ENCODE data around the gene COL5A1.

COL5A1 gene

DNA sequence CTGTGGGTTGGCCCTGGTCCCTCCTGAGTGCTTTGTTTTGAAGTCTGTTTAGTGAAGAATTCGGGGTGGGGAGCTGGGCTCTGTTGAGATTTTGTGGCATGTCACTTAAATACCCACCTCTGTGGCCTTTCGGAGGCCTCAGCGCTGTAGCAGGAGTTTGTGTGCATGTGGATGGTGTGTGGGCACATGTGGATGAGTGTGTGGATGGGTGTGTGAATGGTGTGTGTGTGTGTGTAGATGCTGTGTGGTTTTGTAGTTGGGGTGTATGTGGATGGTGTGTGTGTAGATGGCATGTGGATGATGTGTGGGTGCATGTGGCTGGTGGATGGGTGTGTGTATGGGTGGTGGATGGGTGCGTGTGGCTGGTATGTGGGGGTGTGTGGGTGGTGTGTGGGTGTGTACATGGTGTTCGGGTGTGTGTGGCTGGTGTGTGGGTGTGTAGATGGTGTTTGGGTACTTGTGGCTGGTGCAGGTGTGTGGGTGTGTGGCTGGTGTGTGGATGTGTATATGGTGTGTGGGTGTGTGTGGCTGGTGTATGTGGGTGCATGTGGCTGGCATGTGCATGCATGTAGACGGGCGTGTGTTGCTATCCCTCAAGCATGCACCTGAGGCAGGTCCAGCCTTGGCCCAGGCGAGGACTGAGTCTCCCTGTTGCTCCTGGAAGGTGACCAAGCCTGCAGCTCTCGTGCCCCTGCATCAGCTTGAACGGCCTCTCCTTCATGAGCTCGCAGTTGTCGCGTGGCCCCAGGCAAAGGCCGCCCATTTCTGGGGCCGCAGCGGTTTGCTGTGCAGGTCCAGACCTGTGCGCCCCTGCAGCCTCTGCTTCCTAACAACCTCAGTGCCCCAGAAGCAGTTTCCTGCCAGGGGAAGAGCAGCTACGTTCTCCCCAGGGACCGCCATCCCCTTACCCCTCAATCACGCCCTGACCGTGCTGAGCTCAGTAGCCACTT is 185.0 kb downstream of the COL5A1 start:
- no peak for DNase-seq

DNA sequence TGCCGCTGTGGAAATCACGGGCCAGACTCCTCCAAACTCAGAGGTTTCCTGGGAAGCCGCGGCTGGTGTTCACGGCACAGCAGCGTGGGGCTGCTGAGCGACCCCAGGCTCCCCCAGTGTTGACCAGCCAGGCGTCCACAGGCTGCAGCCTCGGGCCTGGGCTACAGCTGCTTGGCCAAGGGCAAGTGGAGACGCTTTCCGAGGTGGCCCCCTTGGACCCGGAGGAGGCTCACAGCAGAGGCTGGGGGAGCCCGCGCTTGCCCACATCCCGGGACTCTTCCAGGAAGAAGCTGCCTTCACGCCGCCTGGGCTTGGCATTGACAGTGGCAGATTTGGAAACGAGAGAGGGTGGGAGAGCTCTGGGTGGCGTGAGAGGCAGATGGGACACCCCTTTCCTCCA is 186.0 kb downstream of the COL5A1 start:
- DNase-seq: no peak

DNA sequence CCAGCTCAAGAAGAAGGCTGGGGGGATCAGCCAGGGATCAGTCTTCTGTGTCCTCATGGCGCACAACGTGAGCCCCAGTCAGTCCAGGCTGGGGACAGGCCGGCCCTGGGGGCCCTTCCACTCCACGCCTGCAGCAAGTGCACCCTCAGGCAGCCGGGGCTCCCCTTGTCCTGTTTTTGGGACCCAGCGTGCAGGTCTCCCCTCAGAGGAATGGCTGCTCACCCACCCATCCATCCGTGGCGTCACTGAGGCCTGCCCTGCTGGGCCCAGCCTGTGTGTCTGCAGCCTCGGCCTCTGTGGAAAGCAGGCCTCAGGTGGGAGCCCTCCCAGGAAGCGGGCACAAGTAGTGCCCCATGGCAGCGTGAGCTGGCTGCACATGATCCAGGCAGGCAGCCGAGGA is 186.4 kb downstream of the COL5A1 start:
- DNase-seq: no peak

DNA sequence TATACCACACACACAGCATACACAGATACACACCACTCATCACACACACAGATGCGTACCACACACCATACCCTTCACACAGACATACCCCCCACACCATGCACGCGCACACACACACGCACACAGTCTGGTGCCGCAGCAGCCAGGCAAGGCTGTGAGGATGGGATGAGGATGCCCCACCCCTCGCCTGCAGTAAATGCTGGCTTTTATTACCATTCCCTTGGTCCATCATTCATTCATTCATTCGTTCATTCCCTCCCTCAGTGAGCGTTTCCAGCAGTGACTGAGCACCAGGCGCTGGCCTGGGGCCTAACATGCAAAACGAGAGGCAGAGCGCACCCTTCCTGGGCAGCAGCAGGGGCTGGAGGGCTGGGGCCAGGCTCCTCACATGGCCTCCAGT is 187.3 kb downstream of the COL5A1 start:
- no peak for DNase-seq

DNA sequence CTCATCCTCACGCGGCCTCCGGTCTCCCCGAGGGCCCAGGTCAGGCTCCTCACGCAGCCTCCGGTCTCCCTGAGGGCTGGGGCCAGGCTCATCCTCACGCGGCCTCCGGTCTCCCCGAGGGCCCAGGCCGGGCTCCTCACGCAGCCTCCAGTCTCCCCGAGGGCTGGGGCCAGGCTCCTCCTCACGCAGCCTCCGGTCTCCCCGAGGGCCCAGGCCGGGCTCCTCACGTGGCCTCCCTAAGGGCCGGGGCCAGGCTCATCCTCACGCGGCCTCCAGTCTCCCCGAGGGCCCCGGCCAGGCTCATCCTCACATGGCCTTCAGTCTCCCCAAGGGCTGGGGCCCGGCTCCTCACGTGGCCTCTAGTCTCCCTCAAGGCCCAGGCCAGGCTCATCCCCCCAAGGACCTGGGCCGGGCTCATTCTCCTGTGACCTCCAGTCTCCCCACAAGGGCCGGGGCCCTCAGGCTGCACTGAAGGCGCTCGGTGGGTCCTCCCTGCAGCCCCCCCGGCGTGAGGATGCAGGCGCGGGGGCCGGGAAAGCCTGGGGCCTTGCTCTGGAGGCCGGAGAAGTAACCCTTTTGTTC is 187.8 kb downstream of the COL5A1 start:
- no peak for DNase-seq

DNA sequence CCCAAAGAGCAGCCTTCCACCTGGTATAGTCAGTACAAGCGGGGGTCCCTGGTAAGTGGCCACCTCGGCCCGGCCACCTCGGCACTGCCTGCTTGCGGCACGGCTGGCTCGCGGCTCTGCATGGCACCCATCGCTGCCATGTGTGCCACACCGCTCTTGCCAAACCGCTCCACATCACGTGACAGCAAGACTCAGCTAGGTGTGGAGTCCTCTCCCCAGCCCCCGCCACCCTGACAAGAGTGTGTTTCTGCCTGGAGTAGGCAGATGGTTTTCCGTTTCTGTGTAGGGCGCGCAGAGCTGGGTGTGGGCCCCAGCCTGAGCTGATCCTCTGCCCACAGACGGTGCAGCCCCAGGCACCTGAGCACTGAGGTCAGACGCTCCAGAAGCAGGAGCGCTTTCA is 188.5 kb downstream of the COL5A1 start:
- no peak for DNase-seq

DNA sequence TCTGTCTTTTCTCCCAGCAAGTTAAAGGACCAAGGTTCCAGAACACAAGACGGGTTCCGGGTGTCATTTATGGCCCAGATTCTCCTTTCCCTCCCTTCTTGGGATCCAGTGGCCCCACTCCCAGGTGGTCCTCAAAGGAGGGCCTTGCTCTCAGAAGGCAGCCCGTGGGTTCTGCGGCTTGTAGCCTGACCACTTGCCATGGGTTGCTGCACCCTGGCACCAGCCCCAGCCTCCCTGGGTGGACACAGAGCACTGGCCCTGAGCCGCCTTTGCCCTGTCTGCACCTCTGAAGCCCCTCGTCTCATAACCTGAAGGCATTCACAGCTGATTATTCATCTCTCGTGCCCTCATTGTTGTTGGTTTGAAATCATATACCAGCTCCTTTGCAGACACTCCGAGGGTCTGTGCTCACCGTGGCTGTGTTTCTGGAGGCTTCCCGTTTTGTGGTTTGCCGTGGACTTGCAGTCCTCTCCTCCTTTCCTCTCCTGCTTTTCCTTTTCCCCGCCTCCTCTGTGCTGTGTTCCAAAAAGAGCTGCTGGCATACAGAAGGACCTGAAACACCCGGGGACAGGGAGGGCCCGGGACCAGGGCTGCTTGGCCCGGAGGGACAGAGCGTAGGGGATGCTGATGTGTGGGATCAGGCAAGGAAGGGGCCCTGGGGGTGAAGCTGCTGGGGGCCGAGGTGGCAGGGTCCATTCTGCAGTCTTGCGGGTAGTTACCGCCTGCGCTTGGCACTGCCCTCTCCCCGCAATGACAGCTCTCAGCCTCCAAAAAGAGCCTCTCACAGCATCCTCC is 189.5 kb downstream of the COL5A1 start:
- no peak for DNase-seq

DNA sequence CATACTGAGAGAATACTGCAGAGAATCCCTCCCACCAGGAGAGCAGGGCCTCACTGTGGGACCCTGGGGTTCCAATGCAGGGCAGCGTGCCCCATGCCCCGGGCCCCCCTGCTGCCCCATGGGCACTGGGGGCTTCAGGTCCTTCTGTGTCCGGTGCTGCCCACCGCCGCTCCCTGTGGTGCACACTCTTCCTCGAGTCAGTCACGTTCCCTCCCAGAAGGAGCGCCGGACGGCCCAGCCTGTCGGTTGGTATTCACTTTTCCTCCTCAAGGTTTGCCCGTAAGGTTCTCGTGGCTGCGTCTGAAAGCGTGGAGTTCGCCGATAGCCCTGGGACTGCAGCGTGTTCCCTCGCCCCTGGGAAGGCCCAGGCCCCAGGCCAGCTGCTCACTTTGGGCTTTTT is 190.9 kb downstream of the COL5A1 start:
- DNase-seq: no peak

DNA sequence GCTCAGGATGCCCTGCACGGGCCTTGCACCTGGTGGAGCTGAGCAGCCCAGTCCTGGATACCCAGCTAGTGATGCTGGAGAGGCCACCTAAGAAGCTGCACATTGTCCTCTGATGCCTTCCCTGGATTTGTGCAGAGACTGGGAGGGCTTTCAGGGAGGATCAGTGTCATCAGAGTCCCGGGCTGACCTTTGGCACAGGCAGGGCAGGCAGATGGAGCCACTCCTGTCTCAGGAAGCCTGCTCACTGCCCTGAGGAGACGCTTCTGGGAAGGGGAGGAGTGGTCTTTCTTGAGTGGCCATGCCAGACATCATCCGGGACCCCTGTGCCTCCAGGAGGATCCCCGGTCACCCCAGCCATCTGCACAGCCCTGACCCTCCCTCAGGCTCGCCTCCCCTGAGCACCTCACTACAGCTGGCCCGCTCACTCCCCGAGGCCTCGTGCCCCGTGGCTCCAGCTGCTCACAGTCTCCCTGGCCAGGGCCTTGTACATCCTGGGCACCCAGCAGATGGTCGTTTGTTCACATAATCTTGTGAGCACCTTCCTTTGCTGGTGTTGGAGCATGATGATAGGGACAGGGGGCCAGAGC is 191.8 kb downstream of the COL5A1 start:
- DNase-seq: no peak

DNA sequence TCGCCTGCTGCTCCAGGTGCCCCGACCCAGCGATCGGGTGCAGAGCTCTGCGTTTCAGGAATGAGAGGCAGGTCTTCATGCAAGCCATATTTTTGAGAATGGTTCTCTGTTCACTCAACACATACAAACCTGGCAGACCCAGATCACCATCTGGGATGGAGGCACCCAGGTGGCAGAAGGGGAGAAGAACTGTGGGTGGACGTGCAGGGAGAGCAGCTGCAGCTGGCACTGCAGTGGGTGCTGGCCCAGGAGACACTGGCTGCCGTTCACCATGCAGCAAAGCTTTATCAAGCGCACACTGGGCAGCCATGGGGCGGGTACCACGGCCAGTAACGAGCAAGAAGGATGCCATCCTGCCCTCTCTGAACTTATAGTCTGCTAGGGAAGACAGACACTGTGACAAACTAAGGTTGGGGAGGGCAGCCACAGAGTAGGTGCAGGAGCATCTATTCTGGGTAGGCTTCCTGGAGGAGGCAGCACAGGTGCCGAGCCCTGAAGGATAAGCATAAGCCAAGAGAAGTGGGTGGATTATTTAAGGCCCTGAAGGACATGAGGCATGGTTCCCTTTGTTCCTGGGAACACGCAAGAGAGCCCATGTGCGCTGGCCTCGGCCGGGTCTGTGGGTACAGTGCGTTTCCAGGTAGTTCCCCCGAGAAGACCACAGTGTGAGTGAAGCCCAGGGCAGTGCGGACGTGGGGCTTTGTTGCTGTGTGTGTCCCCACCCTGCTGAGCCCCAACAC is 192.8 kb downstream of the COL5A1 start:
- DNase-seq: no peak

DNA sequence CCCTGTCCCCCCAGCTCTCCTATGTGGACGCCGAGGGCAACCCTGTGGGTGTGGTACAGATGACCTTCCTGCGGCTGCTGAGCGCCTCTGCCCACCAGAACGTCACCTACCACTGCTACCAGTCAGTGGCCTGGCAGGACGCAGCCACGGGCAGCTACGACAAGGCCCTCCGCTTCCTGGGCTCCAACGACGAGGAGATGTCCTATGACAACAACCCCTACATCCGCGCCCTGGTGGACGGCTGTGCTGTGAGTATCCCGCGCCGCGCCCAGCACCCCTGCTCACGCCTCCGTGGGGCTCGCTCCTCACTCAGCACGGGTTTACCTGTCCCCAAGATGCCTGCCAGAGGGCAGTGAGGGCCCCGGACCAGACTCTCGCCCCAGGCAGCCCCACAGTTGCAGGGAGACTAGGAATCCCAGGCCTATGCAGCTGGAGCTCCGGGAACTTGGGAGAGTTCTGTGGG is 193.4 kb downstream of the COL5A1 start:
- no peak for DNase-seq

DNA sequence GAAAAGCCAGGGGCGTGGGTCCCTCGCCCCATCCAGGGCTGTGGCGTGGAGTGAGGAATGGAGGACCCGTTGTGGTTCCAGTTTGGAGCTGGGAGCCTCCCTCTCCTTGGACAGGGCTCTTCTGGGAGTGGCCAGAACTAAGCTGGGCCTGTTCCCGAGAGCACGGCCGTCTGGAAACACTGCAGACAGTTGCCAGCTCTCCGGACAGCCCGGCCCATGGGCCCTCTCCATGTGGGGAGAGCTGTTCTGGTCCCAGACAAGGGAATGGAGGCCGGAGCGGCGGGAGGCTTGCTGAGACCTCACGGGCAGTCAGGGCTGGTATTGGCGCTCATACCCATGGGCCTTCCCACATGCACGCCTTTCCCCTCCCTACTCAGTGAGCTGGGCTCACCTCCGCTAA is 193.8 kb downstream of the COL5A1 start:
- no peak for DNase-seq

DNA sequence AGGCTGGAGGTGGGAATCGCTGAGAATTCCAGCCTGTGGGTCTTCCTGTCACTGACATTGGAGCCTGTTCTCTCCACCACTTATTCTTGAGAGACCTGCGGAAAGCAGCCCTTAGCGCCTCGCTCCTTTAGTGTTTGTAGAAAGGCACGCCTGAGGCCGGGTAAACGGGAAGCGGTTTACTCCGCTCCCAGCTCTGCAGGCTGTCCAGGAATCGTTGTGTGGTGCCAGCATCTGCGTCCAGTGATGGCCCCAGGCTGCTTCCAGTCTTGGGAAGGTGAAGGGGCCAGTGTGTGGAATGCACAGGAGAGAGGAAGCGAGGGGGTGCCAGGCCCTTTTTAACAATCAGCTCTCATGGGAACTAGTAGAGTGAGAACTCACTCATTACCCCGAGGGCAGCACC is 194.4 kb downstream of the COL5A1 start:
- DNase-seq: no peak

DNA sequence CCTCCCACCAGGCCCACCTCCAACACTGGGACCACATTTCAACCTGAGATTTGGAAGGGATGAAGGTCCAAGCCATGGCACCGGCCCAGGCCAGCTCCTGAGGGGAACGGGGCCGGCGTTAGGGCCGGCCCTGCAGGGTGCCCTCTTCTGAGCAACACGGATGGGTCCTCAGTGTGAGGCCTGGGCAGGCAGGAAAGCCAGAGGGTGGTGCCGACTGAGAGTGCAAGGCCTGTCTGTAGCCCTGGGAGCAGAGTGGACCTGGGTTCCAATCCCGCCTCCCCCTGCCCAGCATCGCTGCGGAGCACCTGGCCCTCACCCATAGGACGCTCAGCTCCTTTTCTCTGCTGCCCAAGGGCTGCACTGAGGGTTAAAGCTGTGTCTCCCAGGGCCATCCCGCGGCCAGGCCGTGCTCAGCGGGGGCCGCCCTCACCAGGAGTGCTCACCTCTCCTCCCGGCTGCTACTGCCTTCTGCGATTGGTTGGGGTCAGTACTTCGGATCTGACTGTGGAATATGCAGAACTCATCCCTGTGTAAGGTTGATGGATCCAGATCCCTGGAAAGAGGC is 194.9 kb downstream of the COL5A1 start:
- no peak for DNase-seq

DNA sequence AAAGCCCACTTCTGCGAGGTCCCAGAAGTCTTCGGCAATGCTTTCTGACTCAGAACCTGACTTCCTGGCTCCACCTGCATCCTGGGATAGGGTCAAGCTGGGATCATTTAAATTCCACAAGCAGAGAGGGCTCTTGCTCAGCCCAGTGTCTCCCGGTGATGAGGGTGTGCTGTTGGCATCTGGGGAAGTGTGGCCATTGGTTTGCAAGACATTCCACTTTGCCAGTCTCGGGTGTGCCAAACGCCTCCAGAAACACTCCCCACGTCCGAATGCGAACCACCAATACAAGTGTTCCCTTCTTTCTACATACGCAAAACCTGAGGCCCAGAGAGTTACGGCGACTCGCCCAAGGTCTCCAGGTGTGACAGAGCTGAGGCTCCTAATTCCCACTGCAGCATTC is 195.9 kb downstream of the COL5A1 start:
- no peak for DNase-seq

DNA sequence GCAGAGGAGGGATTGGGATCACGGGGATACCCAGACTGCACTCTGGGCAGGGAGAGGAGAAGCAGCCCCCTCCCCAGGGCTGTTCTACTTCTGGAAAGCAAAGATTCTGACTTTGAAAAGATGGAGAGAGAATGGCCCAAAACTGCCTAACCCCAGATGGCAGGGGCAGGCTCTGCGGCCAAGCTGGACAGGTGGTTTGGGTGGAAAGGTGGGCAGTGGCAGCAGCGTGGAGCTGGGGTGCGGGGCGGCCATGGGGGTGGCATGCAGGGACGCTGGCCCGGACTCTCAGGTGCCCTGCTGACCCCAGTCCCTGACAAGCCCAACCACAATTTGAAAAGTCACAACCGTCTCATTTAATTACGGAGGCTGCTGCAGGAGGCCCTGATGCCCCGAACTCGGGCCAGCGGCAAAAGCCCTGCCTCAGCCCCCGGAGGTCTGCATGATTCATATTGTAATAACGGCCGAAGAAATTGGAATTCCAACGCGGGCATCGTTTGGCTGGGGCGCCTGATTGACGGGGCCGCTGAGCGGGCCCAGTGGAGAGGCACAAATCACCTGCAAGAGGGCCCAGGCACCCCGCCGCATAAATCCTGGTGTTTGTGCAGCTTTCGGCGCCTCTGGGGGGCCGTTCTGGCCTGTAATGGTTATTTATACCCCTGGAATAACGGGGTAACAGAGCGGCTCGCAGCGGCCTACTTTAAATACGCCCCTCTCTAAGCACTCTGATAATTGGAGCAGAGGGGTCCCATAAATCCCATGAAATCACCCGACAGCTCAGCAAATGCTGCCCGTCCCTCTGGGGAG is 197.2 kb downstream of the COL5A1 start:
- DNase-seq: no peak

DNA sequence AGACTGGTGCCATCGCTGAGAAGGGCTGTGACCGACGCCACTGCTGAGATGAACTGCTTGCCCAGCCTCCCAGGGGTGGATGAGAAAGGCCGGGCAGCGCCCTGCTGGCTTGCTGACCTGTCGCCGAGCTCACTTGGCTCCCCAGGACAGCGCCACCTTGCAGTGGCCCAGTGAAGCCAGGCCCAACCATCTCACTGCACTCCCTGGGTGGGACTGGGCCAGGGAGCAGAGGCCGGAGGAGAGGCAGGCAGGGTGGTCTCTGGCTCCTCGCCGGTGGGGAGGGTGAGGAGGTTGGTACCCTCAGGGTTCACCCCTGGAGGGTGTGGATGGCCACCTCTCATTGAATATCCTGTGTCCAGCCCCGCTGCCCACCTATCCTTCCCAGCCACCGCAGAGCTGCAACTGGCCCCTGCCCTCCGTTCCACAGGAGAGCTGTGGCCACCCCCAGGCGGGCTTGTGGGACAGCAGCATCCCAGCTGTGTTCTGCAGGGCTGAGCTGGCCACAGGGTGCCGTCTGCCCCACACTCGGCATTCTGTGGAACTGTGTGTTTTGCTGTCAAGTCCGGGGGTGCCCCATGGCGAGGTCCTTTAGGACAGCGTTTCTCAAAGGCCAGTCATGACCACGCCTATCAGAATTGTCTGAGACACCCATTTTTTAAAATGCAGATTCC is 198.0 kb downstream of the COL5A1 start:
- no peak for DNase-seq

DNA sequence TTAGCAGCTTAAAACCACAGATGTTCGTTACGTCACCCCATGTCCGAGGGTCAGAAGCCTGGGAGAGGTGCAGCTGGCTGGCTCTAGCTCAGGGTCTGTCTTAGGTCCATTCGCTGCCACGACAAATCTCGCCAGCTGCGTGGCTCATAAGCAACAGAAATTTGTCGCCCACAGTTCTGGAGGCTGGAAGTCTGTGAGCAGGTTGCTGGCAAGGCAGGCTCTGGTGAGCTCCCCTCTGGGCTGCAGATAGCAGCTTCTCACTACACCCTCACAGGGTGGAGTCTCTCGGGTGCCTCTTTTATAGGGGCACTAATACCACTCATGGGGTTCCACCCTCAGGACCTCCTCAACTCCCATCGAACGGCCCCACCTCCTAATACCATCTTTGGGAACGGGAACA is 198.9 kb downstream of the COL5A1 start:
- DNase-seq: no peak

DNA sequence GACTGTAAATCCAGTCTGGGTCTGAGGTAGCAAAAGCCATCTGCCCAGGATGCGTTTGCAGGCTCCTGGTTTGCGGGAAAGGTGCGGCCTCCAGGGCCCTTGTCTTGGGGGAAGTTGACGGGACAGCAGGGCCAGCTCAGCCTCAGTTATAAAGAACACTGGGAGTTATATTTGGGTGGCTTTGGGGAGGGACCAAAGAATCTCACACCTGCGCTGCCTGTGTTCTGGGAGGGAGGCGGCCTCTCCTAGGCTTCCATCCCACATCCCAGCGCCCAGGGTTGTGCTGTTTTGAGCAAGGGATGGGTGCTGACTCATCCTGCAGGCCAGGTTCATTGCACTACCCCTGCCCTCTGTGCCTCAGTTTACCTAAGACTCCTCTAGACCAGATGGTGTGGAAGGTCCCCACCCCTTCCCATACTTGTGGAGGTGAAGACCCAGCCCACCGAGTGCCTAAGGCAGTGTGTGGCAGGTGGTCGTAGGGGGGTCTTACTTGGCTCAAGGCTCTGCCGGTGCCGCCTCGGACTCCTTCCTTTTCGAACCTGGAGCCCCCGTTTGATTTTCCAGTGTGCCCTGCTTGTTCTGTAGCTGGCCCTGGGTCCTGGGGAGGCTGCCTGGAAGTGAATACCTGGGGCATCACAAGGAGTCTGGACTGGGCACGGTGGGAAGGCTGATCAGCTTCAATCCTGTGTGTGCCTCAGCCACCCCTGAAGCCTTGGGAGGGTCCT is 199.7 kb downstream of the COL5A1 start:
- DNase-seq: no peak

DNA sequence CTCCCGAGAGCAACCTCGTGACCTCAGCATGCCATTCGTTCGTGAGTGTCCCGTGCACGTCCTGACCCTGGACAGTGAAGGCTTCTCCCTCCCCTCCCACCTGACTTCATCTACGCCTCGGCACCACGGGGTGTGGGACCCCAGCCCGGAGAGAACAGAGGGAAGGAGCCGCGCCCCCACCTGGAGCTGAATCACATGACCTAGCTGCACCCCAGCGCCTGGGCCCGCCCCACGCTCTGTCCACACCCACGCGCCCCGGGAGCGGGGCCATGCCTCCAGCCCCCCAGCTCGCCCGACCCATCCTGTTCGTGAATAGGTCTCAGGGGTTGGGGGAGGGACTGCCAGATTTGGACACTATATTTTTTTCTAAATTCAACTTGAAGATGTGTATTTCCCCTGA is 200.7 kb downstream of the COL5A1 start:
- DNase-seq: no peak
